Endothelial cell of umbilical vein (primary cell): ENCODE results near the gene GPA33. TPM values are rescaled to one million over a fixed set of nuclear protein-coding genes. Genes with fewer than 3 reads are reported as not detected.

Experiments
- BruUV-seq: library from RNA; stranded (reverse); fragments of 400-500 nt; replicated peaks from 2 replicates; lab custom pipeline; 2021; lab: Mats Ljungman, UMichigan
- CTCF ChIA-PET: fragments of 300-600, 350-600 bp; sonication (Branson Sonifier 250); formaldehyde crosslinking; loops from one replicate; lab custom pipeline; 2021; ENCODE audit warnings: antibody characterized with exemption, inconsistent platforms; lab: Charles Lee
- POLR2A ChIA-PET: fragments of 300-600, 350-600 bp; sonication (Branson Sonifier 250); formaldehyde crosslinking; loops from one replicate; lab custom pipeline; 2021; ENCODE audit warnings: antibody characterized with exemption, inconsistent platforms; lab: Charles Lee
- DNase-seq: peaks from one replicate; pipeline ENCODE4 v3.0.0-alpha.2; 2011; ENCODE audit warnings: low read depth, low spot score
- FAIRE-seq: peaks from 2 replicates; lab custom pipeline; 2011; peaks lifted over from hg19 to GRCh38; lab: Jason Lieb, UNC
- H2AFZ ChIP-seq: 2 replicates; pipeline ENCODE4 v1.6.0; 2012; ENCODE audit warnings: low read depth, low read length, control low read depth, inconsistent platforms
- H3K27ac ChIP-seq: 2 replicates; pipeline ENCODE4 v1.5.1; 2011; ENCODE audit warnings: low read depth, mild to moderate bottlenecking, control low read depth, low read length, moderate library complexity; ENCODE audit not compliant: insufficient read depth
- H3K27me3 ChIP-seq, 2 experiments: 2 replicates each; pipeline versions ENCODE4 v1.6.0 to v1.6.1; 2011; ENCODE audit warnings: low read length in 2 of 2, mixed read lengths in 1 of 2; ENCODE audit not compliant: control insufficient read depth in 2 of 2, insufficient read depth in 2 of 2
- H3K36me3 ChIP-seq, 2 experiments: 2 replicates in 1 of 2; 3 replicates in 1 of 2; pipeline ENCODE4 v1.5.1; 2011; ENCODE audit warnings: low read length in 2 of 2, mild to moderate bottlenecking in 1 of 2, moderate library complexity in 1 of 2; ENCODE audit not compliant: control insufficient read depth in 2 of 2, insufficient read depth in 2 of 2; ENCODE audit errors: extremely low read depth in 1 of 2
- H3K4me1 ChIP-seq: 3 replicates; pipeline ENCODE4 v1.5.1; 2011; ENCODE audit warnings: mild to moderate bottlenecking, low read length; ENCODE audit not compliant: control insufficient read depth, insufficient read depth; ENCODE audit errors: extremely low read depth
- H3K4me2 ChIP-seq: 2 replicates; pipeline ENCODE4 v1.6.1; 2011; ENCODE audit warnings: low read length, control low read depth, mixed read lengths; ENCODE audit not compliant: insufficient read depth
- H3K4me3 ChIP-seq, 3 experiments: fragments of 200-600 bp in 1 of 3; sonication (generic), shearing (Covaris generic) in 1 of 3; replicated peaks in 1 of 3; 2 replicates each; pipeline ENCODE4 v1.5.1; 2011 to 2016; ENCODE audit warnings: control low read depth in 3 of 3, low read length in 3 of 3, mild to moderate bottlenecking in 2 of 3, inconsistent platforms in 1 of 3, low read depth in 1 of 3, moderate library complexity in 1 of 3; ENCODE audit not compliant: insufficient read depth in 1 of 3
- H3K79me2 ChIP-seq: 2 replicates; pipeline ENCODE4 v1.6.0; 2012; ENCODE audit warnings: low read length, inconsistent platforms; ENCODE audit not compliant: control insufficient read depth, insufficient read depth
- H3K9ac ChIP-seq: replicated peaks from 2 replicates; pipeline ENCODE3; 2011; ENCODE audit warnings: low read length, control low read depth; ENCODE audit not compliant: insufficient read depth; ENCODE audit errors: extremely low read depth
- H3K9me1 ChIP-seq: replicated peaks from 3 replicates; pipeline ENCODE4 v1.6.0; 2011; ENCODE audit warnings: mild to moderate bottlenecking, low read length; ENCODE audit not compliant: control insufficient read depth, insufficient read depth; ENCODE audit errors: extremely low read depth
- H3K9me3 ChIP-seq: replicated peaks from 2 replicates; pipeline ENCODE4 v1.5.1; 2012; ENCODE audit warnings: low read length, inconsistent platforms; ENCODE audit not compliant: control insufficient read depth, insufficient read depth
- H4K20me1 ChIP-seq: replicated peaks from 2 replicates; pipeline ENCODE3; 2011; ENCODE audit warnings: mild to moderate bottlenecking, low read length; ENCODE audit not compliant: control insufficient read depth, insufficient read depth; ENCODE audit errors: extremely low read depth
- EZH2 ChIP-seq: IDR thresholded peaks from 2 replicates; pipeline ENCODE4 v1.6.1; 2012; ENCODE audit warnings: borderline replicate concordance, low read depth, mild to moderate bottlenecking, moderate library complexity, low read length, inconsistent platforms; ENCODE audit not compliant: severe bottlenecking
- FOS ChIP-seq: IDR thresholded peaks from 2 replicates; pipeline ENCODE4 v1.6.1; 2011; ENCODE audit warnings: mild to moderate bottlenecking, low read length, moderate library complexity, borderline replicate concordance; ENCODE audit not compliant: insufficient read depth
- GATA2 ChIP-seq: IDR thresholded peaks from 2 replicates; pipeline ENCODE4 v1.7.0; 2011; ENCODE audit warnings: low read depth, mild to moderate bottlenecking, moderate library complexity, mixed read lengths, low read length; ENCODE audit not compliant: insufficient read length, insufficient read depth
- JUN ChIP-seq: IDR thresholded peaks from 2 replicates; pipeline ENCODE4 v1.6.1; 2011; ENCODE audit warnings: borderline replicate concordance, low read depth; ENCODE audit not compliant: insufficient read length, insufficient read depth
- MAX ChIP-seq: IDR thresholded peaks from 2 replicates; pipeline ENCODE4 v1.6.1; 2011; ENCODE audit not compliant: insufficient read depth, insufficient read length
- MYC ChIP-seq: IDR thresholded peaks from one replicate; pipeline ENCODE4 v1.6.1; 2011; ENCODE audit warnings: mild to moderate bottlenecking, low read depth, low read length
- POLR2A ChIP-seq: IDR thresholded peaks from 2 replicates; pipeline ENCODE4 v1.6.1; 2012; ENCODE audit warnings: low read depth, mild to moderate bottlenecking, control low read depth, low read length
- POLR2AphosphoS5 ChIP-seq: IDR thresholded peaks from 2 replicates; pipeline ENCODE4 v1.6.1; 2012; ENCODE audit warnings: low read depth, mild to moderate bottlenecking, control low read depth, low read length, moderate library complexity; ENCODE audit not compliant: insufficient read depth
- dilution Hi-C: fragments of 300-500 bp; cut with MboI; formaldehyde crosslinking; loops from one replicate; pipeline ENCODE4 v1.15.0; 2019; ENCODE audit warnings: low sequenced_read_pairs; ENCODE audit not compliant: extremely low pct_ligation_motif_present
- intact Hi-C: fragments of 100-400 bp; cut with micrococcal nuclease; formaldehyde crosslinking; loops from one replicate; pipeline ENCODE4 v1.10.0; 2022
- polyA plus RNA-seq, 4 experiments: library from polyadenylated mRNA; depleted of rRNA in 3 of 4; stranded (reverse) in 3 of 4; unstranded in 1 of 4; fragments of >200 nt; gene quantifications; 2 replicates each; pipeline versions ENCODE4 v1.2.1 to v1.2.3, GENCODE V29; 2011 to 2012; ENCODE audit warnings: missing spikeins in 1 of 4
- total RNA-seq: library from RNA; stranded (reverse); gene quantifications from 2 replicates; pipeline ENCODE4 v1.2.3, GENCODE V29; 2021
- TF ChIP-seq, protein P1 (sequence below), 2 donors: IDR thresholded peaks; 1 replicate in 1 of 2; 2 replicates in 1 of 2; pipeline ENCODE4 v1.5.1; 2011; ENCODE audit warnings: low read length in 2 of 2, mild to moderate bottlenecking in 2 of 2, moderate library complexity in 2 of 2, control low read depth in 1 of 2, inconsistent platforms in 1 of 2, low read depth in 1 of 2; ENCODE audit not compliant: insufficient read depth in 1 of 2; ENCODE audit errors: extremely low read depth in 1 of 2

Gene GPA33
- total and polyA plus RNA-seq, 2 donors (not counting 3 experiments of a cell fraction or from before 2014, with no cell fraction given) = not detected

DNA sequence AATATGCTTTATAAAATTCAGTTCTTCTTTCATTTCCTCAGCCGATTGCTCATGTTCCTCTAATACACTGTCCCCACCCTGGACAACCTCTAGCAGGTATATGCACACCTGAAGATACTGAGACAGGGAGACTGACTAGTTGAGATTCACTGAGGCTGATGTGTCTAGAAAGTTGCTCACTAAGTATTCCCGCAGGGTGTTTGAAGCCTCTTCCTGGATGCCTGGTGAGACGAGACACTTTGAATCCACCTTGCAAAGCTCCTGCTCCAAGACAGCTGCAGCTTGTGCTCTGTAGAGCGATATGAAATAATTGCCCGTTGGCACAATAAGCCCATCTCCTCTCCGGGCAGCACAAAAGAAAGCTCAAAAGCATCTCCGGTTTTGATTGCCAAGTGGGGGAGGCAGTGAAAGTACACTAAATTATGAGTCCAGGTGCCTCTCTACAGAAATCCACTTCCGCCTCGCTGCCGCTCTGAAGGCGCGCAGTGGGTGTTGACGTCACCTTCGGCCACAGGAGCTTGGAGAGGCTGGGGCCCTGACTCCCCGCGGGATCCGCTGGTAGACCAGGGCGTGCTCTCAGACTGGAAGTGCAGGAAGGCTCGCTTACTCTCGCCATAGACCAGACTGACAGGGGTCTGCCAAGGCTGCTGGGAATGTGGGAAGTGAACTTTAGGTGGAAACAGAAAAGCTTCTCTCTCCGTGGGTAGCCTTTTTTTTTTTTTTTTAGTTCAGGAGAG, 46.3 kb downstream of the GPA33 start:
- H3K9ac ChIP-seq = no peak overlapping the region
- dilution Hi-C loops (no loop called here), intact Hi-C loops (no loop called here)
- no peak overlapping the region for H2AFZ ChIP-seq
- no peaks in the 10 kb centered on the region for H3K9me1 ChIP-seq
- BruUV-seq = no TSS peak
- H3K79me2 ChIP-seq = no peaks in the 10 kb centered on the region
- no peak overlapping the region for H3K27ac ChIP-seq
- no peak overlapping the region for H3K4me2 ChIP-seq
- ChIA-PET CTCF (interaction anchor here (1.0 kb wide), 2 partner anchors 134 to 168 kb away, joined by 4 read pairs; partner anchors contain the start of gene TADA1), POLR2A (no interaction called here)
- no peak overlapping the region for H3K4me3 ChIP-seq
- H4K20me1 ChIP-seq = no peaks in the 10 kb centered on the region
- no peak for FAIRE-seq
- H3K4me1 ChIP-seq = no peaks in the 10 kb centered on the region
- no peak for DNase-seq
- peaks cover 3 to 5% of the 10 kb centered on the region in 2 experiments for H3K27me3 ChIP-seq
- no peaks in the 10 kb centered on the region for H3K36me3 ChIP-seq
- no peak for TF ChIP-seq MYC
- H3K9me3 ChIP-seq = no peaks in the 10 kb centered on the region

DNA sequence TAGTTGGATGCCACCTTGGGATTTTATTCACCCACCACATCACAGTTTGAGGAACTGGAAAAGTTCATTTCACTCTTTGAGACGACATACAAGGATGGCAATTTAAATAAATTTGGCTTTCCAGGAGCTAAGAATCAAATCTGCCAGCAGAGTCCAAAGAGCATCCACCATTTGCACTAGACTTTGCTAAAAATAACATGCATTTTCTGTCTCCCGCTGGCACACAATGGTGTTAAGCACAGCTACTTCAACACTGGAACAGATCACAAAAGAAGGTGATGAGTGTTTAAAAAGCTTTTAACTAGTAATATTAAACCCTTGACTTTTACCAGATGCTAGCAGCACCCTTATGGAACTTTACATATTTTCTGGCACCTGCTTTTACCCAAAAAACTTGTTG, 56.5 kb downstream of the GPA33 start:
- H2AFZ ChIP-seq = no peak overlapping the region
- H3K4me3 ChIP-seq = no peak overlapping the region
- BruUV-seq = no TSS peak
- DNase-seq = no peak
- TF ChIP-seq MYC = no peak
- TF ChIP-seq FOS = no peak
- no peak for TF ChIP-seq POLR2AphosphoS5
- TF ChIP-seq EZH2 = no peak
- no peak for TF ChIP-seq POLR2A
- no peak for TF ChIP-seq GATA2
- TF ChIP-seq, protein P1, sequence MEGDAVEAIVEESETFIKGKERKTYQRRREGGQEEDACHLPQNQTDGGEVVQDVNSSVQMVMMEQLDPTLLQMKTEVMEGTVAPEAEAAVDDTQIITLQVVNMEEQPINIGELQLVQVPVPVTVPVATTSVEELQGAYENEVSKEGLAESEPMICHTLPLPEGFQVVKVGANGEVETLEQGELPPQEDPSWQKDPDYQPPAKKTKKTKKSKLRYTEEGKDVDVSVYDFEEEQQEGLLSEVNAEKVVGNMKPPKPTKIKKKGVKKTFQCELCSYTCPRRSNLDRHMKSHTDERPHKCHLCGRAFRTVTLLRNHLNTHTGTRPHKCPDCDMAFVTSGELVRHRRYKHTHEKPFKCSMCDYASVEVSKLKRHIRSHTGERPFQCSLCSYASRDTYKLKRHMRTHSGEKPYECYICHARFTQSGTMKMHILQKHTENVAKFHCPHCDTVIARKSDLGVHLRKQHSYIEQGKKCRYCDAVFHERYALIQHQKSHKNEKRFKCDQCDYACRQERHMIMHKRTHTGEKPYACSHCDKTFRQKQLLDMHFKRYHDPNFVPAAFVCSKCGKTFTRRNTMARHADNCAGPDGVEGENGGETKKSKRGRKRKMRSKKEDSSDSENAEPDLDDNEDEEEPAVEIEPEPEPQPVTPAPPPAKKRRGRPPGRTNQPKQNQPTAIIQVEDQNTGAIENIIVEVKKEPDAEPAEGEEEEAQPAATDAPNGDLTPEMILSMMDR (IDR thresholded peaks at IDR 0.05; ENCODE audit: extremely low read depth in 1 of 2, insufficient read depth in 1 of 2, low read depth in 1 of 2, low read length in 2 of 2) = no peak
- no peak for TF ChIP-seq MAX
- no peak for TF ChIP-seq JUN
- H3K27ac ChIP-seq = no peak overlapping the region
- dilution Hi-C loops = no loop called here
- H3K9me1 ChIP-seq = no peaks in the 10 kb centered on the region
- no peak for FAIRE-seq
- H3K27me3 ChIP-seq = no peaks in the 10 kb centered on the region
- no peaks in the 10 kb centered on the region for H3K79me2 ChIP-seq
- H3K9ac ChIP-seq = no peak overlapping the region
- intact Hi-C loops = no loop called here
- H4K20me1 ChIP-seq = no peaks in the 10 kb centered on the region
- H3K9me3 ChIP-seq = no peaks in the 10 kb centered on the region
- no peaks in the 10 kb centered on the region for H3K36me3 ChIP-seq
- ChIA-PET CTCF (interaction anchor here (0.8 to 1.3 kb wide), 2 partner anchors 20 to 26 kb away, joined by 3 read pairs; no protein-coding TSS in a partner anchor), POLR2A (no interaction called here)
- no peaks in the 10 kb centered on the region for H3K4me1 ChIP-seq
- no peak overlapping the region for H3K4me2 ChIP-seq
